Left forelimb (tissue), 1 donor: Measurements from ENCODE around the gene NCCRP1.

Experiments
- DNase-seq: peaks from one replicate; pipeline ENCODE4 v3.0.0-alpha.2; 2018; ENCODE audit warnings: low spot score

NCCRP1 gene

DNA sequence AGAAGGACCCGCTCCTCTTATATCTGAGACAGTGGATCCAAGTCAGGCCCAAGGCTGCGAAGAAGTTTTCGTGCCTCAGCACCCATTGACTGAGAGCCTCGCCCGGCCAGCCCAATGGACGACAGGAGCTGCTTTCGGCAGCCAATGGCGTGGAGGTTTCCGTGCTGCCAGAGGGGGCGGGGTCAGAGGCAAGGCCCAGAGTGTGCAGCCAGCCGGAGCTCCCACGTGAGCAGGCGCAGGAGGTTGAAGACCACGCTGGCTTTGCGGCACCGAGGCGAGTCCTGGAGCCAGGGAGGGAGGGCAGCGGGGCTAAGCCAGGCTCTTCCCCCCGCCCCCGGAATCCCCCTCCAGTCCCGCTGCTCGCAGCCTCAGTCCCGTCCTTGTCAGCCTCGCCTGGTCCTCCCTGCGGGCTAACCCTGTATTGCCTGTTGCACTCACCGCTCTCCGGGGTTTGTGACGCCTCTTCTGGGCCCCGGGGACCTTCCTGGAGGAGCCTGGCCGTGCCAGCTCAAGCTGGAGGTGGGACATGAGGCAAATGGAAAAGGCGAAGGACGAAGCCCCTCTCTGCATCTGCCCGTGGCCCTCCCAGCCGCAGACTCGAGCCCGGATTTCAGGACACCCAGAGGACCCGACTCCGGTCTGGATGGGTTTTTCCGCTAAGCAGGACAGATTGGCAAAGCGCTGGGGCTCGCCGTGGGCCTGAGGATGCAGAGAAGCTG, 50.3 kb downstream of the NCCRP1 start:
- DNase-seq: no peak

- DNase-seq: no peak
Observed at GRCh38 chr19:39247701-39248664, 51.2 kb downstream of the NCCRP1 start.

DNA sequence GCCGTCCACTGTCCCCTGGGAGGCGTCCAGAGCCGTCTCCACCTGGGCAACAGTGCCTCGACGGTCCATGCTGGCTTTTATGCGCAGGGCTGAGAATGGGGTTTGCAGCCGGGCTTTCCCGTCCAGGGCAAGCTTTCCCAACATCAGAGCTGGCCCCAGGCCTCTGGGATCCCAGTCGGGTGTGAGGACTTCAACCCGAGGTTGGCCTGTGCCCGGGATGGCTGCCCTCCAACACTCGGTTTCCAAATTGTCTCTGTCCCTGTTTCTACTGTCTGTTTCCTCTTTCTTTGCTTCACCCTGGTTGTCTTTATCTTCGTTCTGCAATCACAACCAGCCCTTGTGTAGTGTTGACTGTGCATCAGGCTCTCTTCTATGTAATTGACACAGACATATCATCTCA, 52.0 kb downstream of the NCCRP1 start, which contains the start of gene IFNL4:
IFNL4 (minus strand) TSS at position 51 of the 400 bp plus-strand sequence.
- no peak for DNase-seq

DNA sequence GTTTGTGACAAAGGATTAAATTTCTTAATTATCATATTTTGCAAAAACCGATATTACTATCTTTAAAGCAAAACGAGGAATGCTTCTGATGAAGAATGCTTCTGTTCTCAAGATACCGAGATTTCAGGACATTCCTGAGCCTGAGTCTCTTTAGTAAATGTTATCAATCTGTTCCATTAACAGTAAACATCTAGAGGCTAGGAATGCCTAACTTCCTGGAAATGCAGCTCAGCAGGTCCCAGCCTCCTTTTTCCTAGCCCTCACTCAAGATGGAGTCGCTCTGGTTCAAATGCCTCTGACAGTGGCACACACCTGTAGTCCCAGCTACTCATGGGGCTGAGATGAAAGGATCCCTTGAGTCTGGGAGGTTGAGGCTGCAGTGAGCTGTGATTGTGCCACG, 54.3 kb downstream of the NCCRP1 start:
- DNase-seq: no peak
